H9 (cell line): ENCODE measurements around the gene STYK1. TPM values are rescaled to one million over a fixed set of nuclear protein-coding genes. Genes with fewer than 3 reads are reported as not detected.

Experiments
- DNase-seq: peaks from one replicate; pipeline ENCODE4 v3.0.0-alpha.2; 2017
- H2AFZ ChIP-seq: one replicate; pipeline ENCODE4 v1.6.1; 2013; ENCODE audit warnings: mild to moderate bottlenecking, low read length, control low read depth, moderate library complexity
- H2AK5ac ChIP-seq: 2 replicates; pipeline ENCODE4 v1.6.1; 2013; ENCODE audit warnings: low read length, control low read depth, mixed read lengths; ENCODE audit not compliant: insufficient read length
- H2BK120ac ChIP-seq: one replicate; pipeline ENCODE4 v1.6.1; 2013; ENCODE audit warnings: low read depth, mild to moderate bottlenecking, low read length, control low read depth, inconsistent platforms; ENCODE audit not compliant: poor library complexity, severe bottlenecking
- H2BK12ac ChIP-seq: 2 replicates; pipeline ENCODE4 v1.6.1; 2013; ENCODE audit warnings: low read length, control low read depth, mixed read lengths, low read depth; ENCODE audit not compliant: insufficient read length
- H2BK15ac ChIP-seq: 2 replicates; pipeline ENCODE4 v1.6.1; 2013; ENCODE audit warnings: low read depth, low read length, control low read depth
- H2BK20ac ChIP-seq: one replicate; pipeline ENCODE4 v1.6.1; 2013; ENCODE audit warnings: low read depth, mild to moderate bottlenecking, low read length, control low read depth, inconsistent platforms; ENCODE audit not compliant: poor library complexity, severe bottlenecking
- H2BK5ac ChIP-seq: 2 replicates; pipeline ENCODE4 v1.6.1; 2013; ENCODE audit warnings: low read length, control low read depth, mixed read lengths; ENCODE audit not compliant: insufficient read length
- H3K14ac ChIP-seq: 2 replicates; pipeline ENCODE4 v1.6.1; 2013; ENCODE audit warnings: low read length, control low read depth; ENCODE audit not compliant: insufficient read depth
- H3K18ac ChIP-seq: 2 replicates; pipeline ENCODE4 v1.6.1; 2013; ENCODE audit warnings: low read depth, mild to moderate bottlenecking, mixed read lengths, low read length, control low read depth; ENCODE audit not compliant: insufficient read length
- H3K23ac ChIP-seq: 2 replicates; pipeline ENCODE4 v1.6.1; 2013; ENCODE audit warnings: low read length, control low read depth, mixed read lengths, low read depth; ENCODE audit not compliant: insufficient read length
- H3K23me2 ChIP-seq: 2 replicates; pipeline ENCODE4 v1.6.1; 2013; ENCODE audit warnings: low read depth, mild to moderate bottlenecking, mixed read lengths, low read length, control low read depth; ENCODE audit not compliant: insufficient read length, poor library complexity, severe bottlenecking
- H3K27ac ChIP-seq: 2 replicates; pipeline ENCODE4 v1.5.1; 2013; ENCODE audit warnings: low read length, control low read depth, mixed read lengths, low read depth; ENCODE audit not compliant: insufficient read length
- H3K27me3 ChIP-seq: 2 replicates; pipeline ENCODE4 v1.6.1; 2013; ENCODE audit warnings: low read length, control low read depth, inconsistent platforms; ENCODE audit not compliant: insufficient read depth
- H3K4ac ChIP-seq: 2 replicates; pipeline ENCODE4 v1.6.1; 2013; ENCODE audit warnings: low read depth, mild to moderate bottlenecking, control low read depth, inconsistent platforms, low read length, moderate library complexity
- H3K4me1 ChIP-seq: 2 replicates; pipeline ENCODE4 v1.6.1; 2013; ENCODE audit warnings: low read length, control low read depth, inconsistent platforms; ENCODE audit not compliant: insufficient read depth
- H3K4me2 ChIP-seq: 2 replicates; pipeline ENCODE4 v1.6.1; 2013; ENCODE audit warnings: low read length, control low read depth, mixed read lengths; ENCODE audit not compliant: insufficient read length, insufficient read depth
- H3K56ac ChIP-seq: 2 replicates; pipeline ENCODE4 v1.6.1; 2013; ENCODE audit warnings: low read depth, mild to moderate bottlenecking, mixed read lengths, low read length, control low read depth; ENCODE audit not compliant: insufficient read length
- H3K79me1 ChIP-seq: 2 replicates; pipeline ENCODE4 v1.6.1; 2013; ENCODE audit warnings: low read depth, mild to moderate bottlenecking, moderate library complexity, low read length, control low read depth, inconsistent platforms; ENCODE audit not compliant: insufficient read depth, poor library complexity, severe bottlenecking
- H3K79me2 ChIP-seq: 2 replicates; pipeline ENCODE4 v1.6.1; 2013; ENCODE audit warnings: low read length, control low read depth, inconsistent platforms; ENCODE audit not compliant: insufficient read depth
- H3K9ac ChIP-seq: 2 replicates; pipeline ENCODE4 v1.6.1; 2013; ENCODE audit warnings: low read length, control low read depth, mixed read lengths; ENCODE audit not compliant: insufficient read length; ENCODE audit errors: extremely low read depth
- H3K9me3 ChIP-seq: one replicate; pipeline ENCODE4 v1.6.1; 2013; ENCODE audit warnings: low read depth, low read length, inconsistent platforms; ENCODE audit not compliant: control insufficient read depth
- H3T11ph ChIP-seq: one replicate; pipeline ENCODE4 v1.6.1; 2013; ENCODE audit warnings: mild to moderate bottlenecking, low read length, control low read depth, inconsistent platforms
- H4K20me1 ChIP-seq: one replicate; pipeline ENCODE4 v1.6.1; 2013; ENCODE audit not compliant: control insufficient read depth, insufficient read length, insufficient read depth
- H4K5ac ChIP-seq: 2 replicates; pipeline ENCODE4 v1.6.1; 2013; ENCODE audit warnings: low read depth, mild to moderate bottlenecking, mixed read lengths, low read length, control low read depth; ENCODE audit not compliant: insufficient read length
- H4K8ac ChIP-seq: replicated peaks from 2 replicates; pipeline ENCODE4 v1.6.1; 2013; ENCODE audit warnings: low read length, control low read depth, mixed read lengths, low read depth; ENCODE audit not compliant: insufficient read length
- H4K91ac ChIP-seq: 2 replicates; pipeline ENCODE4 v1.6.1; 2013; ENCODE audit warnings: low read depth, mild to moderate bottlenecking, moderate library complexity, mixed read lengths, low read length, control low read depth; ENCODE audit not compliant: insufficient read length
- H3K27ac Mint-ChIP-seq, 3 experiments: 2 replicates in 2 of 3; 3 replicates in 1 of 3; pipeline ENCODE4 v1.8.0; 2020 to 2021; ENCODE audit warnings: mixed read lengths in 3 of 3, mild to moderate bottlenecking in 1 of 3, moderate library complexity in 1 of 3
- H3K27me3 Mint-ChIP-seq: 2 replicates; pipeline ENCODE4 v1.8.0; 2021; ENCODE audit warnings: low read depth, mild to moderate bottlenecking, moderate library complexity, mixed read lengths
- H3K36me3 Mint-ChIP-seq, 3 experiments: 2 replicates in 2 of 3; 3 replicates in 1 of 3; pipeline ENCODE4 v1.8.0; 2020 to 2021; ENCODE audit warnings: low read depth in 3 of 3, mixed read lengths in 3 of 3; ENCODE audit not compliant: insufficient read depth in 1 of 3
- H3K4me1 Mint-ChIP-seq, 2 experiments: 2 replicates each; pipeline ENCODE4 v1.8.0; 2020; ENCODE audit warnings: mixed read lengths in 2 of 2
- H3K4me3 Mint-ChIP-seq, 2 experiments: 2 replicates in 1 of 2; 3 replicates in 1 of 2; pipeline ENCODE4 v1.8.0; 2020 to 2021; ENCODE audit warnings: mild to moderate bottlenecking in 2 of 2, mixed read lengths in 2 of 2, moderate library complexity in 1 of 2
- H3K9me3 Mint-ChIP-seq, 2 experiments: 2 replicates in 1 of 2; 3 replicates in 1 of 2; pipeline ENCODE4 v1.8.0; 2020; ENCODE audit warnings: mild to moderate bottlenecking in 2 of 2, mixed read lengths in 2 of 2, moderate library complexity in 1 of 2
- CTCF ChIP-seq: fragments of 200-600 bp; sonication (generic); conservative IDR thresholded peaks from 3 replicates; pipeline ENCODE4 v1.8.0; 2021; ENCODE audit warnings: antibody characterized with exemption, mild to moderate bottlenecking
- WGBS: extraction: QIAGEN DNeasy Blood & Tissue Kit; methylation state at CpG from one replicate; pipeline ENCODE4 v1.1.7; 2013; ENCODE audit warnings: missing lambda C conversion rate, low lambda C conversion rate, mixed read lengths; ENCODE audit not compliant: insufficient read length; ENCODE audit errors: extremely low coverage; 5-methylcytosine and 5-hydroxymethylcytosine counted together
- total RNA-seq: library from RNA; stranded (reverse); gene quantifications from 2 replicates; pipeline ENCODE4 v1.2.1, GENCODE V29; 2021

Gene STYK1
- total RNA-seq, 1 experiment from 2014 or later = 0.37 TPM

- Mint-ChIP-seq H3K4me1 (peaks cover 58 to 62% of the 10 kb centered on the region in 2 experiments), H3K27ac (peak overlapping the region in 1 of 3 experiments; percentile 49; a peak in 2 of 7 replicates), H3K4me3 (peak overlapping the region; percentile 92 to 99), H3K27me3 (peaks cover 22% of the 10 kb centered on the region), H3K9me3 (peaks cover 0 to 2% of the 10 kb centered on the region in 2 experiments; a peak in 1 of 5 replicates), H3K36me3 (peaks cover 7 to 22% (median 8%) of the 10 kb centered on the region in 3 experiments; a peak in 6 of 7 replicates)
- no peaks in the 10 kb centered on the region; the same call in 1 of the 2 replicates for H3K27me3 ChIP-seq
- H4K8ac ChIP-seq = no peak overlapping the region
- peaks cover 2% of the 10 kb centered on the region; the same call in 1 of the 2 replicates for H3K4me1 ChIP-seq
- WGBS = no CpG with 5 or more reads among the region's 3 CpGs
- H3K4ac ChIP-seq = no peak overlapping the region
- no peak overlapping the region for H2BK5ac ChIP-seq
- H2AFZ ChIP-seq = no peak overlapping the region
- H2BK20ac ChIP-seq = no peak overlapping the region
- no peak overlapping the region for H3K14ac ChIP-seq
- no peak for TF ChIP-seq CTCF
- peak overlapping the region; percentile 93 for H3K4me2 ChIP-seq
- H2BK120ac ChIP-seq = no peak overlapping the region
- no peak overlapping the region for H4K91ac ChIP-seq
- H3T11ph ChIP-seq = no peak overlapping the region
- H3K9me3 ChIP-seq = no peaks in the 10 kb centered on the region
- H3K9ac ChIP-seq = peak overlapping the region; percentile 49
- no peaks in the 10 kb centered on the region for H4K20me1 ChIP-seq
- no peak overlapping the region for H4K5ac ChIP-seq
- H3K79me1 ChIP-seq = no peaks in the 10 kb centered on the region
- peaks cover 27% of the 10 kb centered on the region for H3K79me2 ChIP-seq
- DNase-seq = no peak
- no peak overlapping the region for H3K27ac ChIP-seq
- no peak overlapping the region for H2BK12ac ChIP-seq
- peaks cover 3% of the 10 kb centered on the region for H3K23me2 ChIP-seq
- no peak overlapping the region for H3K56ac ChIP-seq
- no peak overlapping the region for H3K23ac ChIP-seq
- H3K18ac ChIP-seq = no peak overlapping the region
- no peak overlapping the region for H2AK5ac ChIP-seq
- no peak overlapping the region for H2BK15ac ChIP-seq
These were observed 47.3 kb upstream of the STYK1 start for GRCh38 chr12:10720974-10721650.
